Measurements from ENCODE around the gene CGB8.

CGB8 gene

DNA sequence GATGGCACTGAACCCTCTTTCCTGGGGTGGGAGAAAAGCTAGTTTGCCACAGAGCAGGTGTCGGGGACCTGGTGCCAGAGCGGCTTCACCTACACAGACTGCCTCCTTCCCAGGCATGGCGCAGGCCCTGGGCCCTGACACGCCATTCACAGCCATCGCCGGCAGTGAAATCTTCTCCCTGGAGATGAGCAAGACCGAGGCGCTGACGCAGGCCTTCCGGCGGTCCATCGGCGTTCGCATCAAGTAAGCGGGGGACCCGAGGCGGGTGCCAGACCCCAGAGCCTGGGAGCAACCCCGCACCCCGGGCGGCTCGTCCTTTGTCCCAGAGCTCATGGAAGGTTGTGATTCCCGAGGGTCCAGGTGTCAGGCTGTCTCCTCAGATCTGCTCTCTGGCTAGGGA lies 42.0 kb downstream of the CGB8 start:
- DNase-seq (ENCODE audit: extremely low read depth, low read depth), result no peak
- no peak overlapping the region for H3K4me3 ChIP-seq (replicated peaks; ENCODE audit: low read depth, low read length)
- TF ChIP-seq, protein P1, sequence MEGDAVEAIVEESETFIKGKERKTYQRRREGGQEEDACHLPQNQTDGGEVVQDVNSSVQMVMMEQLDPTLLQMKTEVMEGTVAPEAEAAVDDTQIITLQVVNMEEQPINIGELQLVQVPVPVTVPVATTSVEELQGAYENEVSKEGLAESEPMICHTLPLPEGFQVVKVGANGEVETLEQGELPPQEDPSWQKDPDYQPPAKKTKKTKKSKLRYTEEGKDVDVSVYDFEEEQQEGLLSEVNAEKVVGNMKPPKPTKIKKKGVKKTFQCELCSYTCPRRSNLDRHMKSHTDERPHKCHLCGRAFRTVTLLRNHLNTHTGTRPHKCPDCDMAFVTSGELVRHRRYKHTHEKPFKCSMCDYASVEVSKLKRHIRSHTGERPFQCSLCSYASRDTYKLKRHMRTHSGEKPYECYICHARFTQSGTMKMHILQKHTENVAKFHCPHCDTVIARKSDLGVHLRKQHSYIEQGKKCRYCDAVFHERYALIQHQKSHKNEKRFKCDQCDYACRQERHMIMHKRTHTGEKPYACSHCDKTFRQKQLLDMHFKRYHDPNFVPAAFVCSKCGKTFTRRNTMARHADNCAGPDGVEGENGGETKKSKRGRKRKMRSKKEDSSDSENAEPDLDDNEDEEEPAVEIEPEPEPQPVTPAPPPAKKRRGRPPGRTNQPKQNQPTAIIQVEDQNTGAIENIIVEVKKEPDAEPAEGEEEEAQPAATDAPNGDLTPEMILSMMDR (IDR thresholded peaks at IDR 0.05; ENCODE audit: low read depth, low read length, missing control alignments), result no peak

DNA sequence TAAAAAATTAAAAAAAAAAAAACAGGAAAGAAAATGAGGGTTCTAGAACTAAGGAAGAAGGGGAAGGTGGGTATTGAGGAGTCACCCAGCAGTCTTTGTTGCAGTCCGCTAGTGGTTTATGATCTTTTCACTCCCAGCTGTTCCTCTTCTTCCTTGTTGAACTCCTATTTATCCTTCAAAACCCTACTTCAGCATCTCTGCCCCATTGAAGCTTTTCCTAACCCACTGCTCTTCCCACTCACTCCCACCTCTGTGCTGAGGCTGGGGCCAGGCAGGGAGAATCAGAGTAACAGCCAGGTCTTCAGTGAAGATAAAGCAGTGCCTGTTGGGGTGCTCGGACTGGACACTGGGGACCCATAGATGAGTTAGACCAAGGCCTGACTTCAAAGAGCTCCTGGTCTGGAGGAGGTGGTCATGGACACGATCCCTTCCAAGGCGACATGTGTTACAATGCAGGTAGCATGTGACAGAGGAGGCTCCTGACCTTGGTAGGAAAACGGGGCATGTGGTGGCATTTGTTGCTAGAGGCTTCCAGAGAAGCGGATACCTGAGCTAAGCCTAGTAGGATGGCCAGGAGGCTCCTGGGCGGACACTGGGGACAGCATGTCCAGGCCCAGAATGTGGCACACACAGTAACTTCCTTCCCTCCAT lies 43.8 kb downstream of the CGB8 start:
- TF ChIP-seq, protein P1 (IDR thresholded peaks at IDR 0.05; ENCODE audit: low read depth, low read length, missing control alignments), result no peak
- no peak overlapping the region for H3K4me3 ChIP-seq (replicated peaks; ENCODE audit: low read depth, low read length)
- DNase-seq (ENCODE audit: extremely low read depth, low read depth), result no peak

DNA sequence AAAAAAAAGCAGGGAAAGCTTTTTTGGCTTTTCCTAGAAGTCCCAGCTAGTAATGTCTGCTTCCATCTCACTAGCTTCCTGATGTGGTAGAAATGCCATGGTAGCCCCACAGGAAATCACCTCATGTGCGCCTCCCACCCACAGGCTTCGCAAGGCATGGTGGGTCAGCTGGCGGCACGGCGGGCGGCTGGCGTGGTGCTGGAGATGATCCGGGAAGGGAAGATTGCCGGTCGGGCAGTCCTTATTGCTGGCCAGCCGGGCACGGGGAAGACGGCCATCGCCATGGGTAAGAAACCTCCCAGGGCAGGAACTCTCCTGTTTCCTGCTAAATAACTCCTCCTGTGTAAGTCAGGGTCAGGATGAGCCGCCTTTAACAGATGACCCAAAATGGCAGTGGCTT lies 44.8 kb downstream of the CGB8 start:
- DNase-seq (ENCODE audit: extremely low read depth, low read depth), result no peak
- no peak overlapping the region for H3K4me3 ChIP-seq (replicated peaks; ENCODE audit: low read depth, low read length)
- TF ChIP-seq, protein P1 (IDR thresholded peaks at IDR 0.05; ENCODE audit: low read depth, low read length, missing control alignments), result no peak

- no peak for DNase-seq (ENCODE audit: extremely low read depth, low read depth)
Measured at GRCh38 chr19:48999481-49000325, 49.2 kb downstream of the CGB8 start.

DNA sequence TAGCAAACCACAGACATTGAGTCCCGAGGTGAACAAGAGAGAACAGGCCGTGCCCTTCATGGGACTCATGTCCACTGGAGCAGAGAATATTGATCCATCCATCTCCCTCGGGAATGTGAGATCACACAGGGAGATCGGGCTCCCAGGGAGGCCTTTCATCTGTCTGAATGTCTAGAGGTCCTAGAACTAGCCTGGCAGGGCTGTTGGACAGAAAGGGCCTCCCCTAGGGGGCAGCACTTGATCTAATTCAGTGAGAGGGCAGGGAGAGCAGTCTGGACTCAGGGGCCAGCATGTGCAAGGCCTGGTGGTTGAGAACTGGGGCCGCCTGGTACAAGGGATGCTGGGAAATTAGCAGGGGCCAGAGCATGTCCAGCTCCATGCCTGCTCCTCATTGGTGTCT lies 50.9 kb downstream of the CGB8 start:
- H3K4me3 ChIP-seq (replicated peaks; ENCODE audit: low read depth, low read length), result no peak overlapping the region
- DNase-seq (ENCODE audit: extremely low read depth, low read depth), result no peak
- TF ChIP-seq, protein P1 (IDR thresholded peaks at IDR 0.05; ENCODE audit: low read depth, low read length, missing control alignments), result peak; percentile 70

More at GRCh38 chr19:48999481-49000325, 49.2 kb downstream of the CGB8 start:
- TF ChIP-seq, protein P1 (IDR thresholded peaks at IDR 0.05; ENCODE audit: low read depth, low read length, missing control alignments), result peak; percentile 82
- no peak overlapping the region for H3K4me3 ChIP-seq (replicated peaks; ENCODE audit: low read depth, low read length)
